HepG2 (cell line): Measurements from ENCODE around the gene COL5A1. TPM values are rescaled to one million over a fixed set of nuclear protein-coding genes. Genes with fewer than 3 reads are reported as not detected.

Experiments
- ATAC-seq: fragments of 200-7000 bp; cut with Tn5 transposase; 3 replicates; pipeline ENCODE4 v1.9.1; 2020; ENCODE audit warnings: mild to moderate bottlenecking, moderate library complexity
- BruUV-seq: library from RNA; stranded (reverse); fragments of 400-500 nt; replicated peaks from 2 replicates; lab custom pipeline; 2021; lab: Mats Ljungman, UMichigan
- CTCF ChIA-PET: fragments of 300-600 bp; formaldehyde crosslinking; extraction: SDS; loops from one replicate; lab custom pipeline; 2021; ENCODE audit warnings: low total read pairs, inconsistent platforms, low intra/inter-chr PET ratio; lab: Yijun Ruan, JAX
- POLR2A ChIA-PET: fragments of 350-600 bp; sonication (Branson Sonifier 250); formaldehyde crosslinking; loops from one replicate; lab custom pipeline; 2020; ENCODE audit warnings: antibody characterized with exemption, inconsistent platforms; lab: Yijun Ruan, JAX
- DNase-seq: peaks from one replicate; pipeline ENCODE4 v3.0.0-alpha.2; 2015; ENCODE audit warnings: low spot score
- FAIRE-seq: peaks from 3 replicates; lab custom pipeline; 2011; peaks lifted over from hg19 to GRCh38; lab: Jason Lieb, UNC
- H2AFZ ChIP-seq: one replicate; pipeline ENCODE4 v1.6.1; 2011; ENCODE audit warnings: low read length, inconsistent platforms
- H3K27ac ChIP-seq: fragments of 300-600 bp; 3 replicates; pipeline ENCODE4 v1.8.0; 2011; ENCODE audit warnings: mixed run types, mild to moderate bottlenecking, mixed read lengths, low read length, inconsistent platforms; ENCODE audit not compliant: insufficient read depth; ENCODE audit errors: extremely low read length
- H3K27me3 ChIP-seq, 2 experiments: fragments of 200-600 bp in 1 of 2; 2 replicates in 1 of 2; 3 replicates in 1 of 2; pipeline versions ENCODE4 v1.6.0 to v1.8.0; 2011; ENCODE audit warnings: low read length in 2 of 2, mild to moderate bottlenecking in 2 of 2, moderate library complexity in 2 of 2, inconsistent platforms in 1 of 2; ENCODE audit not compliant: insufficient read depth in 2 of 2, control insufficient read depth in 1 of 2
- H3K36me3 ChIP-seq, 2 experiments: fragments of 200-600 bp in 1 of 2; replicated peaks in 1 of 2; 2 replicates in 1 of 2; 3 replicates in 1 of 2; pipeline versions ENCODE4 v1.5.1 to v1.8.0; 2011; ENCODE audit warnings: low read length in 2 of 2, inconsistent platforms in 1 of 2; ENCODE audit not compliant: insufficient read depth in 2 of 2, control insufficient read depth in 1 of 2
- H3K4me1 ChIP-seq: 2 replicates; pipeline ENCODE4 v1.5.1; 2012; ENCODE audit warnings: low read length, inconsistent platforms; ENCODE audit not compliant: insufficient read depth
- H3K4me2 ChIP-seq: 2 replicates; pipeline ENCODE4 v1.6.0; 2011; ENCODE audit warnings: low read depth, low read length, inconsistent platforms
- H3K4me3 ChIP-seq, 3 experiments: fragments of 200-600 bp in 1 of 3; sonication (generic), shearing (Covaris generic) in 1 of 3; replicated peaks in 1 of 3; 2 replicates each; pipeline ENCODE4 v1.5.1; 2011 to 2016; ENCODE audit warnings: low read length in 3 of 3, inconsistent platforms in 2 of 3, low read depth in 2 of 3, mild to moderate bottlenecking in 2 of 3, control low read depth in 1 of 3, mixed read lengths in 1 of 3; ENCODE audit not compliant: insufficient read depth in 1 of 3
- H3K79me2 ChIP-seq: one replicate; pipeline ENCODE4 v1.6.1; 2011; ENCODE audit warnings: low read length, inconsistent platforms; ENCODE audit not compliant: insufficient read depth
- H3K9ac ChIP-seq: 2 replicates; pipeline ENCODE4 v1.6.0; 2011; ENCODE audit warnings: mild to moderate bottlenecking, low read depth, low read length, inconsistent platforms; ENCODE audit not compliant: insufficient read depth
- H3K9me3 ChIP-seq: 2 replicates; pipeline ENCODE4 v1.5.1; 2012; ENCODE audit warnings: mild to moderate bottlenecking, low read length
- H4K20me1 ChIP-seq: 2 replicates; pipeline ENCODE4 v1.6.0; 2011; ENCODE audit warnings: inconsistent platforms, mild to moderate bottlenecking, low read length, moderate library complexity; ENCODE audit not compliant: insufficient read depth
- SP1 ChIP-seq, 2 experiments: fragments of 450-650 bp in 1 of 2; sonication (generic) in 1 of 2; formaldehyde crosslinking in 1 of 2; IDR thresholded peaks; 2 replicates each; pipeline versions ENCODE4 v1.4.0 to v1.6.1; 2016 to 2020; ENCODE audit warnings: missing genetic modification reagents in 1 of 2
- ZBED4 ChIP-seq: sonication (generic); formaldehyde crosslinking; IDR thresholded peaks from 2 replicates; pipeline ENCODE4 v1.4.0; 2020; ENCODE audit warnings: missing genetic modification reagents, borderline replicate concordance
- ZHX2 ChIP-seq, 2 experiments: sonication (generic) in 1 of 2; formaldehyde crosslinking in 1 of 2; IDR thresholded peaks; 2 replicates each; pipeline versions ENCODE4 v1.6.1 to v1.9.0; 2014 to 2022; ENCODE audit warnings: antibody characterized with exemption in 1 of 2, borderline replicate concordance in 1 of 2, inconsistent platforms in 1 of 2, low read depth in 1 of 2, missing genetic modification reagents in 1 of 2
- ZNF724P ChIP-seq: sonication (generic); formaldehyde crosslinking; IDR thresholded peaks from 2 replicates; pipeline ENCODE4 v1.8.0; 2022; ENCODE audit warnings: missing genetic modification reagents, borderline replicate concordance
- ZSCAN12 ChIP-seq: sonication (generic); formaldehyde crosslinking; IDR thresholded peaks from 2 replicates; pipeline ENCODE4 v1.9.0; 2021; ENCODE audit warnings: mild to moderate bottlenecking, missing genetic modification reagents
- WGBS: methylation state at CpG from one replicate; pipeline ENCODE4 v1.1.6; 2017; ENCODE audit warnings: low lambda C conversion rate; 5-methylcytosine and 5-hydroxymethylcytosine counted together
- in situ Hi-C: cut with HindIII; loops from 2 replicates; pipeline ENCODE4 v1.10.0; 2017; ENCODE audit warnings: low pct_unique_long_range_greater_than_20kb; ENCODE audit not compliant: extremely low pct_ligation_motif_present
- intact Hi-C: fragments of 100-400 bp; cut with micrococcal nuclease; formaldehyde crosslinking; loops from one replicate; pipeline ENCODE4 v1.10.0; 2022; ENCODE audit not compliant: unreplicated experiment
- polyA plus RNA-seq, 8 experiments: library from polyadenylated mRNA; depleted of rRNA in 3 of 8; stranded (reverse) in 7 of 8; unstranded in 1 of 8; fragments of >200 nt; fragmentation: Illumina TruSeq in 4 of 8; extraction: Trizol in 4 of 8; gene quantifications; 2 replicates each; pipeline versions ENCODE4 v1.2.1 to v1.2.3, GENCODE V29; 2011 to 2016; ENCODE audit warnings: low read depth in 4 of 8, missing spikeins in 1 of 8, mixed read lengths in 1 of 8; ENCODE audit not compliant: insufficient read depth in 1 of 8
- total RNA-seq, 5 experiments: library from RNA; depleted of rRNA; stranded (reverse); fragments of >200 nt; fragmentation: Illumina TruSeq; extraction: Trizol; gene quantifications; 2 replicates each; pipeline ENCODE4 v1.2.3, GENCODE V29; 2016; ENCODE audit warnings: low read depth in 1 of 5
- TF ChIP-seq, protein P1 (sequence below): sonication (generic); formaldehyde crosslinking; IDR thresholded peaks from 2 replicates; pipeline ENCODE4 v1.4.0; 2020; ENCODE audit warnings: missing genetic modification reagents
- TF ChIP-seq, protein P2 (sequence below): sonication (generic); formaldehyde crosslinking; IDR thresholded peaks from 2 replicates; pipeline ENCODE4 v1.4.0; 2020; ENCODE audit warnings: missing genetic modification reagents
- TF ChIP-seq, protein P3 (sequence below): sonication (generic); formaldehyde crosslinking; IDR thresholded peaks from 2 replicates; pipeline ENCODE4 v1.8.1; 2023; ENCODE audit warnings: mild to moderate bottlenecking, missing genetic modification reagents, borderline replicate concordance

Gene COL5A1
- total and polyA plus RNA-seq, 2 of the 13 experiments (the other 11 are each of a cell fraction or from before 2014, with no cell fraction given) = not detected

DNA sequence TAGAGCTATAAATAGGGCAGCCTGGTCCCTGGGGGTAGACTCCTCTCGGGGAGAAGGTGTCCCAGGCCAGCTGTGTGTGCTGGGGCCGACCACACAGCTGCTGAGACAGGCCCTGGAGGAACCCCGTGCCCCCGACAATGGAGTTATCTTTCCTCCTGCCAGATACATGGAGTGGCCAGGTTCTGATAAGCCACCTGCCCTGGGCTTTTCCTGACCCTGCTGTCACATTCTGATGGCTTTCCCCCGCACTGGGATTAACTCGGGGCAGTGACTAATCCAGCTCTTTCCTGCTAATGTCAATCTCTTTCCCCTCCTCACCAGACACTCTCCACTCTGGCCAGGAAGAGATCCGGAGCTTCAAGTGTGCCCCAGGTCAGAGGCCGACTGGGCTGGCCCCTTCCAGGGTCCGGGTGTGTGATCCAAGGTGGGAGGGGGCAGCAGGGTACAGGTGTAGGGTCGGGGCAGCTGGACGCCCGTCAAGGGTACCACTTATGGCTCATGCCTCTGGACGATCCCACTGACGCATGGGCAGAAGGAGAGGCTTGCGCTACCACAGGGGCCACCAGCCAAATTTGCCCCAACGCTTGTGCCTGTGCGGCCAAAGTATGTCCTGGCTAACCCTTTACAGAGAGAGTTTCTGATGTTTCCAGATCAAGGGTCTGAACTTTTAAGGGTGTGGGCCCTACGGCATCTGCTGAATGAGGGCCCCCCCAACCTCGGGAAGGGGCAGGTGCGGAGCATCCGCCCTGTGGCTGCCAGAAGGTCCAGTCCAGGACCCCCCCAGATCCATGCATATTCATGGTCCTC is 20.6 kb upstream of the COL5A1 start:
- H3K9ac ChIP-seq = no peak overlapping the region
- DNase-seq = no peak
- intact Hi-C loops = no loop called here
- no peak overlapping the region for H2AFZ ChIP-seq
- ATAC-seq = no peak
- WGBS = 3% methylated on average over 7 of the region's 21 CpGs
- ChIA-PET POLR2A (no interaction called here), CTCF (no interaction called here)
- no peaks in the 10 kb centered on the region for H3K4me1 ChIP-seq
- no peak overlapping the region for H3K4me2 ChIP-seq
- no peak for FAIRE-seq
- peaks cover 11 to 86% of the 10 kb centered on the region in 2 experiments; a peak in 4 of 5 replicates for H3K27me3 ChIP-seq
- no peaks in the 10 kb centered on the region for H3K79me2 ChIP-seq
- H3K9me3 ChIP-seq = no peaks in the 10 kb centered on the region
- no peaks in the 10 kb centered on the region for H4K20me1 ChIP-seq
- in situ Hi-C loops = no loop called here
- H3K36me3 ChIP-seq = no peaks in the 10 kb centered on the region
- H3K4me3 ChIP-seq = no peak overlapping the region
- no peak overlapping the region for H3K27ac ChIP-seq
- no TSS peak for BruUV-seq
- TF ChIP-seq ZBED4 (CRISPR knock-in tag) = no peak
- no peak for TF ChIP-seq ZNF724P
- no peak for TF ChIP-seq ZHX2 (IDR thresholded peaks at IDR 0.05; ENCODE audit: low read depth)
- TF ChIP-seq ZHX2 (CRISPR knock-in tag; IDR thresholded peaks at IDR 0.05; ENCODE audit: borderline replicate concordance) = no peak
- no peak for TF ChIP-seq SP1 (IDR thresholded peaks at IDR 0.05)
- TF ChIP-seq SP1 (CRISPR knock-in tag; IDR thresholded peaks at IDR 0.05) = no peak
- TF ChIP-seq, protein P1, sequence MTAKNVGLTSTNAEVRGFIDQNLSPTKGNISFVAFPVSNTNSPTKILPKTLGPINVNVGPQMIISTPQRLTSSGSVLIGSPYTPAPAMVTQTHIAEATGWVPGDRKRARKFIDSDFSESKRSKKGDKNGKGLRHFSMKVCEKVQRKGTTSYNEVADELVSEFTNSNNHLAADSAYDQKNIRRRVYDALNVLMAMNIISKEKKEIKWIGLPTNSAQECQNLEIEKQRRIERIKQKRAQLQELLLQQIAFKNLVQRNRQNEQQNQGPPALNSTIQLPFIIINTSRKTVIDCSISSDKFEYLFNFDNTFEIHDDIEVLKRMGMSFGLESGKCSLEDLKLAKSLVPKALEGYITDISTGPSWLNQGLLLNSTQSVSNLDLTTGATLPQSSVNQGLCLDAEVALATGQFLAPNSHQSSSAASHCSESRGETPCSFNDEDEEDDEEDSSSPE (CRISPR knock-in tag) = no peak
- TF ChIP-seq, protein P2, sequence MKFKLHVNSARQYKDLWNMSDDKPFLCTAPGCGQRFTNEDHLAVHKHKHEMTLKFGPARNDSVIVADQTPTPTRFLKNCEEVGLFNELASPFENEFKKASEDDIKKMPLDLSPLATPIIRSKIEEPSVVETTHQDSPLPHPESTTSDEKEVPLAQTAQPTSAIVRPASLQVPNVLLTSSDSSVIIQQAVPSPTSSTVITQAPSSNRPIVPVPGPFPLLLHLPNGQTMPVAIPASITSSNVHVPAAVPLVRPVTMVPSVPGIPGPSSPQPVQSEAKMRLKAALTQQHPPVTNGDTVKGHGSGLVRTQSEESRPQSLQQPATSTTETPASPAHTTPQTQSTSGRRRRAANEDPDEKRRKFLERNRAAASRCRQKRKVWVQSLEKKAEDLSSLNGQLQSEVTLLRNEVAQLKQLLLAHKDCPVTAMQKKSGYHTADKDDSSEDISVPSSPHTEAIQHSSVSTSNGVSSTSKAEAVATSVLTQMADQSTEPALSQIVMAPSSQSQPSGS (CRISPR knock-in tag) = no peak
- no peak for TF ChIP-seq ZSCAN12 (CRISPR knock-in tag)
- TF ChIP-seq, protein P3, sequence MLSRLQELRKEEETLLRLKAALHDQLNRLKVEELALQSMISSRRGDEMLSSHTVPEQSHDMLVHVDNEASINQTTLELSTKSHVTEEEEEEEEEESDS (CRISPR knock-in tag) = no peak
